ENCODE results near the gene DUSP28.

DUSP28 gene

DNA sequence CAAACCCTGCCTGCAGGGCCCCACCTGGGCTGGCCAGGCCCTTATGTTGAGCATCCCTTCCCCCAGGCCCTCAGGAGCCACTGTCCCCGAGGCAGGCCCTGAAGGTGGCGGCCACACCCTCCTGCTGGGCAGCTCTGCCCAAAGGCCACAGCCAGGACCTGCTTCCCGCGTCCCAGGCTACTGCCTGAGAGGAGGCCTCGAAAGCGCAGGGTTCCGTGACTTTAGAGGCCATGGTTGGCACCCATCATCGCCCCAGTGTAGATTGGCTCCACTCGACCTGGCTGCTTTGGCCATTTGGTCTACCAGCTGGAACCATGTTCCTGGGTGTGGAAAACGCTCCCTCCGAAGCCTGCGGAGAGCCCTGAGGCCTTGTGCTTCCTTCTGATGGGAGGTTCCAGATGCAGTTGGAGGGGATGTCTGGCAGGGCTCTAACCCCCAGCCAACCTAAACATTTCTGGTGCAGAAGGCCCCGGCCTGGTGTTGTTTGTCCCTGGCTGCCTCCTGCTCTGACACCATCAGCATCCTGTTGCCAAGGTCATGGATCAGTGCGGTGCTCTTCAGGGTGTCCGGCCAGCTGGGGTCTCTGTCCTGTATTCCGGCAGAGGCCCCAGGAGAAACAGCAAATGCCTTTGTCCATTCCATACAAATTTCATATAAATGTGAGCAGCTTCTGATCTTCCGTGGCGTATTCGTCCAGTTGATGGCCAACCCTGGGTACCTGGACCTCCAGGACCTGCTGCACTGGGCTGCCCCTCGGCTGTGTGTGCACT lies 41.1 kb downstream of the DUSP28 start:
- no peak for DNase-seq

DNA sequence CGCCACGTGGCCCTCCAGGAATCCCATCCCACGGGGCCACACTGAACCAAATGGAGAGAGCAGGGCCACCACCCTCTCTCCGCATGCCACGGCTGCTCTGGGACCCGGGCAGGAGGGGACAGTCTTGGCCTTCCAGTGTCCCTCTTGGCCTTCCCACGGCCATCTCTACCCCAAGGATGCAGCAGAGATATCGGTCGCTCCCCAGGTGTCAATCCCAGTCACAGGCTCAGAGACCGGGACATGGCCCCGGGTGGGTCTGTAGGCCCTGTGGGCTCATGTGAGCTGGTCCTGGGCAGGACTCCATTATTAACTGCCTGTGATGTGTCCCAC lies 41.6 kb downstream of the DUSP28 start:
- DNase-seq, result no peak

DNA sequence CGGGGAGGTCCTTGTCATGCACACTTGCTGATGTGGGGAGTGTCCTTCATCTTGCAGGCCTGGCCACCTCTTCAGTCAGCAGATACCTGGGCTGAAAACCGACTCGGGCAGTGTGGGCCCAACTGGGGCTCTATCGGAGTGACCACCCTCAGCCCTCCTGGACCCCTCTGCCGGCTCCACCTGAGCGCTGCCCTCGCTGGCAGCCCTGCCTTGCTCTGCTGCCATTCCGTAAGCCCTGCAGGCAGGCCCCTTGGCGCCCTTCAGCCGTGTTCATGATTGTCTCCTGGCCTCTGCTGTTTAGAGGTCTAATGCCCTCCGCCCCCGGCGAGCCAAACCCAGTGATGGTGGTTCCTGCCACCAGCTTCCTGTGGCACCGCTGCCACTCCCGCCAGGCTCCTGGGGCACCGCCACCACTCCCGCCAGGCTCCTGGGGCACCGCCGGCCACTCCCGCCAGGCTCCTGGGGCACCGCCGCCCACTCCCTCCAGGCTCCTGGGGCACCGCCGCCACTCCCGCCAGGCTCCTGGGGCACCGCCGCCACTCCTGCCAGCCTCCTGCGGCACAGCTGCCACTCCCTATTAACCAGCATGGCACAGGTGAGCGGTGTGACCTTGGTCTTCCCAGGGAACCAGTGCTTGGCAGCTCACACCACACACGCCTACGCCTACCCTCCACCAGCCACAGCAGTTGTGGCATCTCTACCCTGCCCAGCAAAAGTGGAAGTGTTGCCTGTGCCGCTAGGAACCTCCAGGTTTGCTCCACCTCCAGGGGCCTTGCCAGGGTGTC lies 42.3 kb downstream of the DUSP28 start:
- DNase-seq, result no peak

DNA sequence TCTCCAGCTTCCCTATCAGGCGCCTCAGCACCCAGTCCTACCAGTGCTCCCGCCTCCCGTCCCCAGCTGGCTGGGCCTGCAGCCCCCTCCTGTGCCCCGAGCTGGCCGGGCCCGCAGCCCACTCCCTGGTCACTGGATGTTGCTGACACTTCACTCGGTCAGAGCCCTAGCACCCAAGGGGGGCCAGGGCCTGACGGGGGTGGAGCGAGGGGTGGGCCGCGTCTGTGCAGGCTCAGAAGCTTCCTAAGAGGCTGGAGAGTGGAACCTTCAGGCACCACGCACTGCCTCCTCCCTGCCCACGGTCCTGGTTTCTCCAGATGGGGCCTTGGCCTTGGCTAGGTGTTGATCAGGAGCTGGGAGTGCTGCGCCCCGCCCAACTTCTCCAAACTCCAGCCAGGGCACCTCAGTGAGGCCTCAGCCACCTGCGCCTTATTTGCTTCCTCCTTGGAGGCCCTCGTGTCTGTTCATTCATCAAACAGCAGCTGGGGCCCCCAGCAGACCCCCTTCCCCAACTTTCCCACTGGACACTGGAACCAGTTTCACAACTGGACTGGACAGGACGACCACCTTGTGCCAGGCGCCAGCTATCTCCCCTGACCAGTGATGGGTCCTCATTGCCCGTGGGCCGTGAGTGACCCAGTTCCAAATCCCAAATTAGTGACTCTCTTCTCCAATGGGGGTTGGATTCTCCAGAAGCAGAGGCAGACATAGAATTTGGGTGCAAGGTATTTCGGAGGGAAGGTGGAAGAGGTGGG lies 43.1 kb downstream of the DUSP28 start:
- DNase-seq, result no peak

DNA sequence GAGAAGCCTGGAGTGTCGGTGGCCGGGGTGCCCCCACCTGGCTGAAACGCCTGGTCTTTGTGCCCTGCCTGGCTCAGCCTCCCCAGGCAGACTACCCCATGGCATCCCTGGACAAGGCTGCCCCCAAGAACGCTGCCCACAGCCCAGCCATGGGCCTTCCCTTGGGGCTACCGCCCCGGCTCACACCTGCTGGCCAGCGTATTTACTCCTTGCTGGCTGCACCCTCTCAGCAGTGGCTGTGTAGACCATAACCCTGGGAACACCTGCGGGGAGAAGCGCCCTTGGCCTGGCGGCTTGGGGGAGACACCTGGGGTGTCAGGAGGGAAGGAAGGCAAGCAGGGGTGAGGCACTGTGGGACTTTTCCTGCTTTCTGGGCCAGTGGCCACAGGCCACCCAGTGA lies 43.7 kb downstream of the DUSP28 start:
- no peak for DNase-seq

DNA sequence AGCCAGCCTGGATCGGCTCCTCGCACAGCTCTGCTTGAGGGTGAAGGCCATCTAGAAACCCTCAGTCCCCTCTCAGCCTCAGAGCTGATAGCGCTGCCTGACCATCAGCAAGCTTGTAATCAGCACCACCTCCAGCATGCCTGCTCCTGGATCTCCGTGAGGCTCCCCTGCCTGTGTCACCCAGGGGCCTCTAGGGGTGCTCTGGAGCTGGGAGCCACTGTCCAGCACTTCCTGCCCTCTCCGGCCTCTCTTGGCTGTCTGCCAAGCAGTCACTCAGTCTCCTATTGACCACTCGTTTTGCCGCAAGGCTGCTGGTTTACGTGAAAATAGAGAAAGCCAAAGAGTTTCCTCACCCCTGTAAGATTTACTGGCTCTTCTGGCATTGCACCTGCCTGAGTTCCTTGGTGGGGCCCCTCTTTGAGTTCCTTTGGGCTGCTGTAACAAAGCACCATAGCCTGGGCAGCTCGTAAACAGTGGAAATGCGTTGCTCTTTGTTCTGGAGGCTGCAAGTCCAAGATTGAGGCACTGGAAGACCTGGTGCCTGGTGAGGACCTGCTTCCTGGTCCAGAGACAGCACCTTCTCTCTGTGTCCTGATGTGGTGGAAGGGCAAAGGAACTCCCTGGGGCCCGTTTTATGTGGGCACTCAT lies 44.3 kb downstream of the DUSP28 start:
- DNase-seq, result no peak

DNA sequence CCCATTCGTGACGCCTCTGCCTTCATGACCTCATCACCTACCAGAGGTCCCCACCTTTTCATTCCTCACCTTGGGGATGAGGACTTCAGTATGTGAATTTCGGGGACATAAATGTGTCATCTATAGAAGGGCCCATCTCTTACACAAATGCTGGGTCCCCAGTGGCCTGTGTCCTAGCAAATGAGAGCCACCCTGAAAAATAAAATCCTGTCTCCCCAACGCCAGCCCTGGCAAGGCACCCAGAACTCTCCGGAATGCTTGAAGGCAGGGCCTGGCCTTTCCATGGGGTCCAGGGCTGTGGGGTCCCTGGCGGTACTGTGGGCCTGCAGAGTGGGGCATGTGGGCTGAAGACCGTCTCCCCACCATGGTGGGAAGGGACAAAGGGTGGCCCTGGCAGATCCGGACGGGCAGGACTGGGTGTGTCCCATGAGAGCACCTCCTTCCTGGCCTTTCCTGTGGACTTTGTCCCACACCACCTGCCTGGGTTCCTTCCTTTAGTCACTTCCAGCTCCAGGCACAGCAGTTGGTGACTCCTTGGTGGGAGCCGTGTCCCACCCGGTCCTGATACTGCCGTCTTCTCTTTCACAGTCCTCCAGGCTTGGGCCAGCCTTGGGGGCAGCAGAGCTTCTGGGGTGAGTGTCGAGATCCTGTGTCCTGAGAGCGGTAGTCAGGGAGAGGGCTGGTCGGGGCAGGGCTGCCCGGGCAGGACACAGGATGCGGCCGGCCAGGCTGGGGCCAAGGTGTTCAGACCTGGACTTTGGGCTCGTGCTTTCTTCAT lies 45.0 kb downstream of the DUSP28 start:
- DNase-seq, result no peak

DNA sequence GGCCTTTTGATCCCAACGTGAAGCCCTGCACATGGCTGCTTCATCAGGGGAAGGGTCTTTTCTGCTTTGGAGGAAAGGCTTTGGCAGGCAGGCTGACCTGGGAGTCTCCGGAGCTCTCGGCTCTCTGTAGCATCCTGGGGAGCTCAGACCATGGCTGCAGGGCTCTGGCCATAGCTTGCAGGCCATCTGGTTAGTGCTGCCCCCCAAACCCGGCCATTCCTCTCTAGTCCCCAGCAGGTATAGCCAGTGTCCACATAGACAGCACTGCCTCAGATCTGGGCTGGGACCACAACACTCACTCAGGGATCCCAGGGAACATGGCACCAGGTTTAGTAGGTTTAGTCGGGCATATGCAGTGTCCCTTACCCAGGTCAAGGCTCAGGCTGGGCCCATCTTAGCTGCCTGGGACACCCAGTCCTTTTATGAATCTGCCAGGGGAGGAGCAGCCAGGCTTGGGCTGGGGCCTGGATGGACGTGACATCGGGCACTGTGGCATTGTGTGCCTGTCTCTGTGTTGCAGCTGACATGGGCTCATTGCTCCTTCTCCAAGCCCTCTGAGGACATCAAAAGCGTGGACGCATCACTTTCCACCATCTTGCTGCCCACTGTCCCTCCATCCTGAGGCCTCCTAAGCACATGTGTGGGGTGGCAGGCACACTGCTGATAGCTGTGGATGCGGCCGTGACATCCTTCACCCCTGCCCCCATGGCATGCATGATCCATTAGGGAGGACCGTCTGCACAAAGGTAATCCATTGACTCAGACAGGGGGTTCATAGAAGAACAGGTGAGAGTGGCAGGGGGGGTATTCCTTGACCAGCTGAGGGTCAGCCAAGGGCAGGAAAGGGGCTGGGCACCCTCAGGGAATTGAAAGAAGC lies 45.9 kb downstream of the DUSP28 start:
- no peak for DNase-seq

DNA sequence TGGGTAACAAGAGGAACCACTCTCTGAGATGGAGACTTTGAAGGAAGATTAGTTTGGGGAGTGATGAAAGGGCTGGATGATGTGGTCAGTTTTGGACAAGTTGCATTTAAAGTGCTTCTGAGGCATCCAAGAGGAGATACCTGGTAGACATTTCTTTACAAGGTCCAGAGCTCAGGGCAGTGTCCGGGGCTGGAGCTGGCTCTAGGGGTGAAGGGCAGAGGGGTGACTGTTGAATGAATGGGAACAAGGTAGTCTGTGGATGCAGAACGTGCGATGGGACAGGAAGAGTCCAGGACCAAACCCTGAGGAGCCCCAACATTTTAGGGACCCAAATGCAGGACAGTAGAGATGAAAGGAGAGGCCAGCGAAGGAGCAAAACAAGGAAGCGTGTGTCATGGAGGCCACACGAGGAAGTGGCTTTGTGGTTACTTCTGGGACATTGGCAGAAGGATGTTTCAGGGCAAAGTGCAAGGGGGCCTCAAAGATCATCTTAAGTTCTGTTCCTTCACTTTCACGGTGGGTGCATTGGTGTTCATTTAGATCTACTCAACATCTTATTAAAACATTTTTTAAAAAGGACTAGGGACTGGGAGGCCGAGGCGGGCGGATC lies 51.5 kb downstream of the DUSP28 start:
- DNase-seq, result no peak
